Cortex of kidney (tissue), 1 donor: Measurements from ENCODE around the gene PRKAG2.
"Not testable (repeated sequence)": the region's sequence is repeated elsewhere in the genome, so short reads cannot be mapped to it uniquely, and the experiment has no call there.

Experiments
- DNase-seq: peaks from one replicate; lab custom pipeline; 2025; lab: John Stamatoyannopoulos, UW

PRKAG2 gene

GRCh38 chr7:151786241-151786640, 90.7 kb downstream of the PRKAG2 start:
- no peak for DNase-seq

- no peak for DNase-seq
These were observed 91.3 kb downstream of the PRKAG2 start for GRCh38 chr7:151785681-151785965.

GRCh38 chr7:151784853-151785680, 91.8 kb downstream of the PRKAG2 start:
- no peak for DNase-seq

GRCh38 chr7:151783958-151784575, 92.8 kb downstream of the PRKAG2 start:
- DNase-seq, result no peak

GRCh38 chr7:151782598-151783448, 94.1 kb downstream of the PRKAG2 start:
- DNase-seq, result no peak

- not testable (repeated sequence) for DNase-seq
These were observed 94.7 kb downstream of the PRKAG2 start for GRCh38 chr7:151782256-151782597.

- no peak for DNase-seq
These were observed 95.6 kb downstream of the PRKAG2 start for GRCh38 chr7:151781161-151781845.

- DNase-seq, result no peak
These were observed 96.3 kb downstream of the PRKAG2 start for GRCh38 chr7:151780631-151781030.

GRCh38 chr7:151779678-151780077, 97.2 kb downstream of the PRKAG2 start:
- DNase-seq, result no peak

- DNase-seq, result no peak
These were observed 97.7 kb downstream of the PRKAG2 start for GRCh38 chr7:151779255-151779654.

GRCh38 chr7:151777908-151778670, 98.8 kb downstream of the PRKAG2 start:
- DNase-seq, result no peak

- no peak for DNase-seq
These were observed 99.4 kb downstream of the PRKAG2 start for GRCh38 chr7:151777495-151777880.

- no peak for DNase-seq
These were observed 99.9 kb downstream of the PRKAG2 start for GRCh38 chr7:151776876-151777494.

GRCh38 chr7:151776446-151776845, 100.5 kb downstream of the PRKAG2 start:
- DNase-seq, result no peak

- no peak for DNase-seq
These were observed 101.1 kb downstream of the PRKAG2 start for GRCh38 chr7:151775547-151776443.

GRCh38 chr7:151774951-151775350, 102.0 kb downstream of the PRKAG2 start:
- no peak for DNase-seq

GRCh38 chr7:151773797-151774196, 103.1 kb downstream of the PRKAG2 start:
- DNase-seq, result no peak

GRCh38 chr7:151770232-151770631, 106.7 kb downstream of the PRKAG2 start:
- DNase-seq, result no peak

- DNase-seq, result no peak
These were observed 107.6 kb downstream of the PRKAG2 start for GRCh38 chr7:151769188-151769821.

- no peak for DNase-seq
These were observed 108.1 kb downstream of the PRKAG2 start for GRCh38 chr7:151768805-151769187.
